Measurements from ENCODE around the gene ITIH3.
A peak's percentile ranks its signal among the peaks of the same experiment; 100 is the strongest.

Gene ITIH3

DNA sequence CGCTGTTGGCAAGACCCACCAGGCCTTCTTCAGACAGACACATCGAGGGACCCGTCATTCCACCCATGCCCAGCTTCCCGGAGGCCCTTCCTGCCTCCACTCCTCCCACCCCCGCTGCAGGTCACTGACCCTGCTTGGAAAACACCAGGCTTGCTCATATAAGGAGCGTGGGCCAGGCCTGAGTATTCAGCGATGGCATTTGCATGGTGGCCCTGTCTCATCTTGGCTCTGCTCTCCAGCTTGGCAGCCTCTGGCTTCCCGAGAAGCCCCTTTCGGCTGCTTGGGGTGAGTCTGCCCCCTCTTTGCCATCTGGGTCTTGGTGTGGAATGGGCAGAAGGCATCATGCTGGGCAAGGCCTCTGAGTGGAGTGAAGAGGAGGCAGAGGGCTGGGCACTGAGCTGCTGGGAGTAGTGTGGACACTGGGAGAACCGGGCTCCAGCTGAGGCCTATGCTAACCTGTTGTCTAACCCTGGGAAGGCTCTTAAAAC lies at the start of gene ITIH3:
Gene ITIH3 (plus strand): TSS at position 185 of the 488 bp plus-strand sequence. CDS start 8 bp downstream, at position 193.
- DNase-seq (ENCODE audit: low spot score): no peak

DNA sequence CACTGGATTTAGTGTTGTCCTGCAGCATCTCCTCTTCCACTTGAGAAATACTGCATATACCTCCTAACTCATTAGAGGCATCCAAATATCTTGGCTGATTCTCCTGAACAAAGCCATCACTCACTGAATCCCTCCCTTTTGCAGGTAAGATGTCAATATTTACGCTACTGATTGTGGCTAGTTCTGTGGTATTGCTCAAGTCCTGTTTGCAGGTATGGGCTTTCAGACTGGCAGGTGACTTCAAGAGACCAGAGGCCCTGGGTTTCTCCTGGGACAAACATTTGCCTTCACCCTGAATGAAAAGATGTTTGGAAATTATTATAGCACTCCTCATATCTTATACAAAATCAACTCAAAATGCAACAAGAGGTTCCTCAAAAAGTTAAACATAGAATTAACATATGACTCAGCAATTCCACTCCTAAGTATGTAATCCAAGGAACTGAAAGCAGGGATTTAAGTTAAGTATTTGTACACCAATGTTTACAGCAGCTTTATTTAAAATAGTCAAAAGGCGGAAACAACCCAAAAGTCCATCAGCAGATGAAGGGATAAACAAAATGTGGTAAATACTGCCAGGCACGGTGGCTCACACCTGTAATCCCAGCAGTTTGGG lies 42.4 kb upstream of the ITIH3 start:
- DNase-seq (ENCODE audit: low spot score): no peak

GRCh38 chr3:52754373-52754772 lies 40.2 kb upstream of the ITIH3 start:
- DNase-seq (ENCODE audit: low spot score): no peak

DNA sequence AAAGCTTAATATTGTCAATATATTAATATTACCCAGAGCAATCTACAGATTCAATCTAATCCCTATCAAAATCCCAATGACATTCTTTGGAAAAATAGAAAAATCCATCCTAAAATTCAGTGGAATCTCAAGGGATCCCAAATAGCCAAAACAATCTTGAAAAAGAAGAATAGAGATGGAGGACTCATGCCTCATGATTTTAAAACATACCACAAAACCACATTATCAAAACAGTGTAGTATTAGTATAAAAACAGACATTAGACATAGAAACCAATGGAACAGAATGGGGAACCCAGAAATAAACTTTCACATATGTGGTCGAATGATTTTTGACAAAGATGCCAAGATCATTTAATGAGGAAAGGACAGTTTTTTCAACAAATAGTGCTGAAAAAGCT lies 38.5 kb upstream of the ITIH3 start:
- DNase-seq (ENCODE audit: low spot score): no peak

DNA sequence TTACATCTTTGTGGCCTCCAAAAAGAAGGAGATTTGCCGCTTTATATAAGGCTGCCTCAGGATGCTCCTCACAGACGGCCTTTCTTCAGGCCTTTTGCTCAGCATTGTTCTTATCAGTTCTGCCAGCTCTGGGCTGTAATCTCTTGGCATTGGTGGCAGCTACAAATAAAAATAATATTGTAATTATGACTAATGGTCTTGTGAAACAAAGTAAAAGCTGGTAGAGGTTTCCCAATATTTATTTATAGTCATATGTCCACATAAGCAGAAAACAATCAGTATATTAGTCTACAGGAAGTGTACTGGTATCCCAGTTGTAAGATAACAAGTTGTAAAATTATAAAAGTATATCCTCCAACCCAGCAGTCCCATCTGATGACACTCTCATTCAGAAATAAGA lies 31.1 kb upstream of the ITIH3 start:
- DNase-seq (ENCODE audit: low spot score): no peak

DNA sequence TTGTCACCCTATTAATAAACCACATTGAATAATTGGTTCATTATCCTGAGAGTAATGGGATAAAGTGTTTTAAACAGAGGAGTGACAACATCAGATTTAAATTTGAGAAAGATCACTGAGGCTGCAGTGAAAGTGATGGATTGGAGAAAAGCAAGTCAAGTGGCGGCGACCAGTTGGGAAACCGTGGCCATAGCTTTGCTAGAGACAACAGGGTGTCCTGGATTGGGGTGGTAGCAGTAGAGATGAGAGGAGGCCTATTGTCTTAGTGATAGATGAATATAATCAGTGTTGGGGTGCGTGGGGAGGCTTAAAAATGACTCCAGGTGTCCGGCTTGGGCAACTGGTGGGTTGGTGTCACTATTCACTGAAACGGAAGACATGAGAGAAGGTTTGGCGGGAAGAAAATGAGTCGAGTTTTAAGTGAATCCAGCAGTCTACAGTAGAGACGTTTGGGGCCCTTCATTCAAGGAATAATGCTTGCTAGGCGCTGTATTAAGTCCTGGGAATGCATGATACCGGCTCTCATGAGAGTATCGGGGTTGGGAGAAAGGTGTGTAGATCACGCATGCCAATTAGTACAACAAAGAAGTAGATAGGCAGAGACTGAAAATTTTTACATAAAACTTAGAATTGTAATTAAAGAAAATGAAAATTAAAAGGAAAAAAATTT lies 24.7 kb upstream of the ITIH3 start:
- no peak for DNase-seq (ENCODE audit: low spot score)

DNA sequence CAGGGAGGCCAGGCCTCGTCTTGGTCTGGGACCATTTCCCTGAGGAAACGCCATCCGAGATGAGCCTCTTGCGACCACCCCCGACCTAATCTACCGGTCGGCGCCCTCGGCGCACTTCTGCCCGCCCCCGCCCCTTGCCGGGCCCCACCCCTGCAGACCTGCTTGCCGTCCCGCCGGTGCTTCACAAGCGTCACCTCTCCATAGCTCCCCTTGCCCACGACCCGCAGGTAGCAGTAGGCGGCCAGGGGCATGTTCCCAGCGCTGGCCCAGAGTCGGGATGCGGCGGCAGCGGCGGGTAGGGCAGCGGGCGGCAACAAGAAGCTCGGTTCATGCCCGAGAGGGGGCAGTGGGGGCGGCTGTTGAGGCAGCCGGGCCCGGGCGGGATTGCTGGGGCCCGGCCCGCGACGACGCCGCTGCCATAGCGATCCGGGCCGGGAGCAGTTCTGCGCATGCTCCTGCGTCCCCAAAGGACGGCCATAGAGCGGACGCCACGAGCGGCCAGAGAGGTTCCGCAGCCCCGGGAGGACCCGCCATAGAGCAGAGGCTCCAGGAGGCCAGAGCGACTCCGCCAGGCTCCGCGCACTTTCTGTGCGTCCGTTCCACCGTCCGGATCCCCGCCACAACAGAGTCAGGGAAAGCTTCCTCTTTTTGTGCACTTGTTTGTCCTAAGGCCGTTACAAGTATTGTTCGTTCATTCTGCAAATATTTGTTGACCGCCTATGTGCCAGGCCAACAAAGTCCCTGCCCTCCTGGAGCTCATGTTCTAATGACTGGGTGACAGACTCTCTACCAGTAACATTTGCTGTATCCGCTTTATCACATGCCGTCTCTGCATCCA lies 23.9 kb upstream of the ITIH3 start, which contains the start of gene NEK4:
Gene NEK4 (minus strand): TSS at position 445 of the 838 bp plus-strand sequence. CDS start 194 bp downstream, at position 251.
- DNase-seq (ENCODE audit: low spot score): peak; percentile 94

GRCh38 chr3:52771334-52771681 lies 23.3 kb upstream of the ITIH3 start:
- DNase-seq (ENCODE audit: low spot score): no peak

GRCh38 chr3:52771702-52772101 lies 22.9 kb upstream of the ITIH3 start:
- DNase-seq (ENCODE audit: low spot score): no peak

DNA sequence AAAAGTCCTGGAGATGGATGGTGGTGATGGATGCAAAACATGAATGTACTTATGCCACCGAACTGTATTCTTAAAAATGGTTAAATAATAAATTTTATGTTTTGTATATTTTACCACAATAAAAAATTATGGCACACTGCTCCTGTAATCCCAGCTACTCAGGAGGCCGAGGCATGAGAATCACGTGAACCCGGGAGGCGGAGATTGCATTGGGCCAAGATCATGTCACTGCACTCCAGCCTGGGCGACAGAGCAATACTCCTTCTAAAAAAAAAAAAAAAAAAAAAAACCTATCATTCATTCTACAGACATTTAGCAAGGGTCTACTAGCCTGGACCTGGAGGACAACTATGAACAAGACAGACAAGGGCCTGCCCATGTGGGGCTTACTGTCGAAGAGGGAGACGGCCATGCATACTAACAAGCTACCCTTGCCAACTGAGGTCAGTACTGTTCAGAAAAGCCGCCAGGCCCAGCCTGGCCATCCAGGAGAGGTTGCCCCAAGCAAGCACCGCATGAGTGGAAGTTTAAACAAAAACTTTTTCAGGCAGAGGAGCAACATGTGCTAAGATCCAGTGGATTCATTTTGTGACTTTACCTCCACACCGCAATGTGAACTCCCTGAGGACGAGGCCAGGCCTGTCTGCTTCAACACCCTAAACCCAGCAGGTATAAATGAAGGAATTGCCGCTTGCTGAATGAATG lies 21.1 kb upstream of the ITIH3 start:
- DNase-seq (ENCODE audit: low spot score): no peak

DNA sequence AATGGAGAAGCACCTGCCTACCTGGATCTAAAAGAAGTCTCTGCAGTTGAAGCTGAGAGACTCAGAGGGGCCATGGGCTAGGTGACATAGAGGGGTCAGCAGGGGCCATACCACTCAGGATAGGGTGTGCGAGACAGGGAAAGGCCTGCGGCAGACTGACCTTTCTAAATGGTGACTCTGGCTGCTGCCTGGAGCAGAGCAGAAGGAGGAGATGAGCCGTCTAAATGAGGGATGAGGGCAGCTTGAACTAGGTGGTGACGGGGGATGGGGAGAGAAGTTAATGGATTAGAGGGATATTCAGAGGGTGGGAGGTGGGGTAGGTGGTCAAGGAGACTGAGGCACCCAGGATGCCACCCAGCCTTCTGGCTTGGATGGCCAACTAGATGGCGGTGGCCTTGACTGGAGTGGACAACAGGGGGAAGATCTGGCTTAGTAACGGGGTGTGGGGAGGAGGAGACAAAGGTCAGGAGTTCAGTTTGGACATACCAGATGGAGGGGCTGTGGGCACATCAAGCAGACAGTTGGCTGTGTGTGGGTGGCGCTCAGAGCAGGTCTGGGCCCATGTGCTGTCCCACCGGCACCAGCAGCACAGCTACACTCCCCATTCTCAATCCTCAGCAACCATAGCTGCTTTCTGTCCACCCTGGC lies 20.4 kb upstream of the ITIH3 start:
- DNase-seq (ENCODE audit: low spot score): no peak

GRCh38 chr3:52774901-52775864 lies 19.4 kb upstream of the ITIH3 start:
- no peak for DNase-seq (ENCODE audit: low spot score)

DNA sequence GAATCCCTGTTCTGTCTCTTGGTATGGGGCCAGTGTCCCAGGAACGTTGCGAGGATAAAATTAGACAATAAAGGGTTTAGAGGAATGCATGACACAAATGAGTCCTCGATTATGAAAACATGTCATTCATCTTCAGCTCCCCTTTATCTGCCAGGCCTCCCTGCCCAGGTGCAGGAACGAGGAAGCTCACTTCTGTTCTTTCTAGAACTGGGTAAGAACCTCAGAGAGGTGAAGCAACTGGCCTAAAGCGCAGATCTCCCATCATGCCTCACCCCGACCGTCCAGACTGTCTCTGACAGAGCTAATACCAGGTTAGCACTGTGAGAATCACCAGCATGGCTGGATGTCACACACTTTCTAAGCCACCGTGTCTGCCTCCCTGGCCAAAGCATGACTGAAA lies 18.7 kb upstream of the ITIH3 start:
- no peak for DNase-seq (ENCODE audit: low spot score)

DNA sequence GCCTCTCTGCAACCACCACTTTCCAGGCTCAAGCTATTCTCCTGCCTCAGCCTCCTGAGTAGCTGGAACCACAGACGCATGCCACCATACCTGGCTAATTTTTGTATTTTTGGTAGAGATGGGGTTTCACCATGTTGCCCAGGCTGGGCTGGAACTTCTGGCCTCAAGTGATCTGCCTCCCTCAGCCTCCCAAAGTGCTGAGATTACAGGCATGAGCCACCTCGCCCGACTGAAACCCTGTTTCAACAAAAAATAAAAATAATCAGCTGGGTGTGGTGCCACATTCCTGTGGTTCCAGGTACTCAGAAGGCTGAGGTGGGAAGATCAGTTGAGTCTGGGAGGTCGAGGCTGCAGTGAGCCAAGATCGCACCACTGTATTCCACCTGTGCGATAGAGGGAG lies 18.1 kb upstream of the ITIH3 start:
- DNase-seq (ENCODE audit: low spot score): peak; percentile 7

GRCh38 chr3:52777127-52777958 lies 17.3 kb upstream of the ITIH3 start, which contains the start of gene ITIH1:
ITIH1 (plus strand) TSS chr3:52777599; CDS start chr3:52777616, 17 bp downstream.
- DNase-seq (ENCODE audit: low spot score): no peak

GRCh38 chr3:52777959-52778805 lies 16.4 kb upstream of the ITIH3 start:
- no peak for DNase-seq (ENCODE audit: low spot score)

DNA sequence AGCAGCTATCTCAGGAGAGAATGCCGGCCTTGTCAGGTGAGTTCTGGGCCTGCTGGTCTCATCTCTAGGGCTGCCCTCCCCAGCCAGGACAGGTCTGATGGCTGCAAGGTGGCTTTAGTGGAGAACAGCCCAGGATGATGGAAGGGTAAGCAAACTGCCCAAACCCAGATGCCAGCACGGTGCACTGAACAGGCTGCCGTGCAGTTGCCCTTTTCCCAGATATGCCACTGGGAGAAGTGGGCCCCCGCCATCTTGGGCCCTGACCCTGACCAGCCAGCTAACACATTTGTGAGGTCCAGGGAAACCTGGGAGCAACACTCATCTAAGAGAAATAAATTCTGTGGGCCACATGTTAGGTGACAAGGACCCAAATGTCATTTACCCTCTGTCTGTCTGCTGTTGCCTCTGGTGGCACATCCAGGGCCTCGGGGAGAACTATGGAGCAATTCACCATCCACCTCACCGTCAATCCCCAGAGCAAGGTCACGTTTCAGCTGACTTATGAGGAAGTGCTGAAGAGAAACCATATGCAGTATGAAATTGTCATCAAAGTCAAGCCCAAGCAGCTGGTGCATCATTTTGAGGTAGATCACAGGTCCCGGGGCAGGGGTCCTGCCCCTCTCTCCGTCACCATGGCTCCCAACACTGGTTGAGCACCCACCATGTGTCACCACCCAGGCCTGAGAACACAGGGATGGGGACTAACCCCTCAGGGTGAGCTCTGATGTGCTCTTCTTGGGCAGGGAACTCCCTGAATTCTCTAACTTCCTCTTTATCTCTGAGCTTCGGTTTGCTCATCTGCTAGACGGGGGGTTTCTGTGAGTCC lies 15.4 kb upstream of the ITIH3 start:
- no peak for DNase-seq (ENCODE audit: low spot score)
